Fibroblast of peridontal ligament (primary cell): Measurements from ENCODE around the gene SGK1.

Source experiments
- DNase-seq: peaks from one replicate; pipeline ENCODE4 v3.0.0-alpha.2; 2010; ENCODE audit errors: extremely low read depth

The SGK1 gene

DNA sequence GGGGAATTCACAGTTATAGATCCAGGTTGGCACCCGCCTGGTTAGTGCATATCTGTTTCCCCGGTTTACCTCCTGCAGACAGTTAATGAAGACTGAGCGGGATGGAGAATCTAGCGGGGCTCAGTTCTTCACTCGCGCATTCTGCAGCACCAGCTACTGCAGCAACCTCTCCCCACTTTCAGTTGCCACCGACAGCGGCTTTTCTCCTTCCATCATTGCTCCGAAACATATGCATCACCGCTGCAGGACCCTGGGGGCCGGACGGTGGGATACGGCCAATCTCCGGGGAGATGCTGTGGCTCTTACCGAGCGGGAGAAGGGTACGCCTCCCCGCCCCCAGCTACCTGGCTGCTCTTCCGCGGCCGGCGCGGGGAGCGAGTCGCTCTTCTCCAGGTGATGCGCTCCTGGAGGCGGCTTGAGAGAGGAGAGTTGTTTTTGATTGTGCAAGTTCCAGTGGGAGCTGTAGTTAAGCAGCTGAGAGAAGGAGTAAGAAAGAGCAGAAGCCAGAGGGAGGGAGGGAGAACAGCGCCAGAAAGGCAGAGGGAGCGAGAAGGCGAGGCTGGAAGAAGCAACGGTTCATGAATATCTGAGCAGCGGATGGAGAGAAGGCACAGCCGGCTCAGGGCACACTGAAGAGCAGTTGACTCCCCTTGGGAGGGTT, at the start of gene SGK1:
Gene SGK1, minus strand, starts transcription at position 642 of the 661 bp plus-strand sequence. CDS start 652 bp downstream, outside the sequence.
- DNase-seq = peak; percentile 54

DNA sequence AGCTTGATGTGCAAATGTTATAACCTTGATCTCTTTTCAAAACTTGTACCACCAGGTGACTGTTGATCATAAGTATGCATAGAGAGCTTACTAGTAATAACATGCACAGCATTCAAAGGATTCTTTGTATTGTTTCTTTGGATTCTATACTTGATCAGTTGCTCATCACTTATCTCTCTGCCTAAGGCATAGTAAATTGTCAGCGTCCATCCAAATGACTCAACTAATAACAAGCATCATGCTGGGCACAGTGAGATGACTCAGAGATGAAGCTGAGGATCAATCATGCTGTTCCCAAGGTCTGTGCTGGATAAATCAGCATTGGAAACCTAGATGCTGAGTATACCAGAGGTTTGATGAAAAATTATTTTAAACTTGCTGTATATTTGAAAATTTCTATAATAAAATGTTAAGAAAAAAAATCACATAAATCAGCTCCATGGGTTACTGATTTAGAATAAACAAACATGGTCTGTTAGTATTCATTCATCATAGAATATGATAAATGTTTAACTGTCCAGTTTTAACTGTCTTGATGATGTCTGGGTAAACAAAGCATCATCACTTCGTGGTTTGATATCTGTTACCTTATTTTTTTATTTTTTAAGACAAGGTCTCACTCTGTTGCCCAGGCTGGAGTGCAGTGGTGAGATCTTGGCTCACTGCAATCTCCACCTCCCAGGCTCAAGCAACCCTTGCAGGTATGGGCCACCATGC, 45.6 kb upstream of the SGK1 start:
- DNase-seq = peak; percentile 68

DNA sequence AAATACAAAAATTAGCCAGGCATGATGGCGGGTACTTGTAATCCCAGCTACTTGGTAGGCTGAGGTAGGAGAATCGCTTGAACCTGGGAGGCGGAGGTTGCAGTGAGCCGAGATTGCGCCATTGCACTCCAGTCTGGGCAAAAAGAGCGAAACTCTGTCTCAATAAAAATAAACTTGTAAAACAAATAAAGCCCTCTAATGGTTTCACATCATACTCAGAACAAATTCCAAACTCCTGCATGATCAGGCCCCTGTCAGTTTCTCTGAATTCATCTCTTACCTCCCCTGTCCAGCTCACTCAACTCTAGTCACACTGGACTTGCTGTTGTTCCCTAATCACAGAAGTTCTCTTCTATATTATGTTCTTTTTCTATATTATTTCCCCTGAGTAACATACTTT, 43.1 kb upstream of the SGK1 start:
- no peak for DNase-seq

DNA sequence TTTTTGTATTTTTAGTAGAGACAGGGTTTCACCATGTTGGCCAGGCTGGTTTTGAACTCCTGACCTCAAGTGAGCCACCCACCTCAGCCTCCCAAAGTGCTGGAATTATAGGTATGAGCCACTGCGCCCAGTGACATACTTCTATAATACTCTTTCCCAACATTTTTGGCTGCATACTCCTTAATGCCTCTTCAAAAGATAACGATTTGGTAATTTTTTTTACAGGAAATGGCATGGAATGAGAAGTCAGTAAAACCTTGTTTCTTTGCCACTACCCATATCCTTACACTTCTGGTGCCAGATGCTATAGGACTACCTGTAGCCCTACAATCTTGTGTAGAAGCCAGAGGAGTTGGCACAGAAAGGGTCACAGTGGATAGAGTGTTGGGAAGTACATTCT, 41.4 kb upstream of the SGK1 start:
- no peak for DNase-seq

DNA sequence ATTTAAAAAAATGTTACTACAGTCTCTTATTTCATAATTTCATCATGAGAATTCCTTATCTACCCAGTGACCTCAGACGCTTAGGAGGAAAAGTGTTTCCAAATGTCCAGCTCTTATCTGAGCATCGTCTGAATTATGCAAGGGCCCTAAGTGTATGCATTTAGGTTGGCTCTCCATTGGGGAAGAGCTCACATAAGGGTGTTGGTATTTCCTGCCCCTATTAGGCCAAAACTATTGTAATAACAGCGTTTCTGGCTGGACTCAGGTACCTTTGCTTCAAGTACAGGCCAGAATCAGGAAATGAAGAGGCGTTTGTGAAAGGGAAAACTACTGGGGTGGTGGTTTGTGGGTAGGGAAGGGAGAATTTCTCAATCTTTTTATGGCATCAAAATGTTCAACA, 40.4 kb upstream of the SGK1 start:
- peak; percentile 23 for DNase-seq

DNA sequence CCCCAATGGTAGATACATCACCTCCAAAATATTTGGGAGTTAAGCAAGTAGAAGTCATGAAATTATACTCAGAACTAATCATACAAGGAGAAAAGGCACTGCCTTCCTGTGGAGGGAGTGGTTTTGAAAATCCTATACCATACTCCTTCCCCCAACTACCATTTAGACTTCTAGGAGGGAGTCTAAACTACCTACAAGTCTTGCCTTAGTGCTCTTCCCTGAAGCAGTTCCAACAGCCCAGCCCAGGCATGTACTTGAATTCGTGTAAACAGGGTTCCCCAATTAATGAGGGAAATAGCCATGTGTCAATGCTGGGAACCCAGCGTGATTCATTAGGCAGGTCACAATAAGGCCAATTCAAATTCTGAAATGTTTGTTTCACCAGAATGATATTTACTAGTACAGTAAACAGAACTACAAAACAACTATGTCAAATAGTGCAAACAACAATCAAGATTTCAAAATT, 39.1 kb upstream of the SGK1 start:
- no peak for DNase-seq

DNA sequence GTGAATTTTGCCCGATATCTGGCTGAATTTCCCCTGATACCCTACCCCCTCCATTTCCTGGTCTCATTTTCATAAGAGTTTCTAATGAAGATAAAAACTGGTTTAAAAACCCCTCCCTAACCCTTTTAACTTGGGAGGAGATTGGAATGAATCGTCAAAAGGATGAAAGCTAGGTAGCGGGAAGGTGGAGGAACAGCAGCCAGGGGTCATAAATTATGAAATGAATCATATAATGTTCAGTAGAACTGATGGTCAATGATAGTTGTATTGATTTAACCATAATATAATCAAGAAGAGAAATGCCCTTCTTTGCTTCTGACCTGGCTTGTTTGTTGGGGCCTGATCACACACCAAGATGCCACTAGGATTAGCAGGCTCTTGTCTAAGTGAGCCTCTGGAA, 38.5 kb upstream of the SGK1 start:
- DNase-seq = no peak

DNA sequence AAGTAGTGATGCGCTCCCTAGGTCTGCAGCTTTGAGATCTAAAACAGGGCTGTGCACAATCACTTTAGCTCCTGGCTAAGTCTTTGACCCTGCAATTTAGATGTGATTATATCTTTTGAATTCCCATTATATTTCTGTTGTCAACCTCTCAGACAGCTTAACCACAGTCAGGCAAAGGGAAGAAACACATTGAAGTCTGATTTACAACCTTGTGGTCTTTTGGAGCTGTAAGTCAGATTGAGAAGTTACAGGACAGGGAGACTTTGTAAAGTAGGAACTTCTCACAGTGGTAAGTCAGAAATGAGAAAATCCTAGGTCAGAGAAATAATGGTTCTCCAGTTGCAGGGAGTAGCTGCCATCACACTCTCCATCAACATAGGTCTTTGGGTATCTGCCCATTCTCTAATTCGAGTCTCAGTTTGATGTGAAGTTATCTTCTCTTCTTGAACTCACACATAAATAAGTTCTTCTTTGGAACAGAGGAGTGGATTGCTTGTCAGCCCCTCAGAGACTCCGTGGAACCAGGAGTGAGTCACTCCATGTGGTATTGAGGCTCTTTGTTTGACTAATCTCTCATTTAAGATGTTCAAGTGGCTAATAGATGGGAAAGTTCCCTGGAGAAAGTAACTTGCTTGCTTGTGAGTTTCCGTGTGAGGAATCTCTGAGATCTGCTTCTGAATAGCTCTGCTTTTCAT, 35.0 kb upstream of the SGK1 start:
- peak; percentile 72 for DNase-seq

DNA sequence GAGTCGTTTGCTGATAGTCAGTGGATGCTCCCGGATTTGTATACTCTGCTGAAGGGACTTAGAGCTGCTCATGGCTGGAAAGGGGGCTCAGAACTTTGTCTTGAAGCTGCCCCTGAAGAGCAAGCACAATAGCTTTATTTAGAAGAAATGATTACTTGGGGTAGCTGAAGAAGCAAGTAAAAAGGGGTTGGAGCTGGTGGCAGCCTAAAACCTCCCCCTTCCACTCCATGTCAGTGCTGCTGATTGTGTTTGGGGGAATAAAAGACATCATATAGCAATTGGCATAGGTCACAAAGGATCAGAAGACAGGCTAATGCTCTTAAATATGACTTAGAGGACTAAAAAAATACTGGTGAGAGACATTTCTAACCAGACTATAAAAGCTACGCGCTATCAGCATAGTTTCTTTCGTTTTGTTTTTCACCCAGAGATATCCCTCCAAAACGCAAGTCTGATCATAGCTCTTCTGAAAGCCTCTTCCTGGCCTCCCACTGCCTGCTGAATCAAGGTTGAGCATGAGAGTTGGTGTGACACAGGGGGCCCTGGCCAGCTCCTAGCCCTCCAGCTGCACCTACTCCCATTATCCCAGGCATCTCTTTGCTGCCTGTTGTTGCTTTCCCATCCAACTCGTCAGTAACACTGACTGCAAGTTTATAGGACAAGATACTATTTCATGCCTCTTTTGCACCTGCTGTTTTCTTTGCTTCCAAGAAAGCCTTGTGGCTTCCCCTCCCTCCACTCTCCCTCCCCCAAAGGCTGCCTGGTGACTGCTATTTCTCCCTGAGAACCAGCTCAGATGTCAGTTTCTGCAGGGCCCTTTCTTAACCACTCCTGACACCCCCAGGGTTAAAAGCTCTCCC, 33.9 kb upstream of the SGK1 start:
- no peak for DNase-seq

DNA sequence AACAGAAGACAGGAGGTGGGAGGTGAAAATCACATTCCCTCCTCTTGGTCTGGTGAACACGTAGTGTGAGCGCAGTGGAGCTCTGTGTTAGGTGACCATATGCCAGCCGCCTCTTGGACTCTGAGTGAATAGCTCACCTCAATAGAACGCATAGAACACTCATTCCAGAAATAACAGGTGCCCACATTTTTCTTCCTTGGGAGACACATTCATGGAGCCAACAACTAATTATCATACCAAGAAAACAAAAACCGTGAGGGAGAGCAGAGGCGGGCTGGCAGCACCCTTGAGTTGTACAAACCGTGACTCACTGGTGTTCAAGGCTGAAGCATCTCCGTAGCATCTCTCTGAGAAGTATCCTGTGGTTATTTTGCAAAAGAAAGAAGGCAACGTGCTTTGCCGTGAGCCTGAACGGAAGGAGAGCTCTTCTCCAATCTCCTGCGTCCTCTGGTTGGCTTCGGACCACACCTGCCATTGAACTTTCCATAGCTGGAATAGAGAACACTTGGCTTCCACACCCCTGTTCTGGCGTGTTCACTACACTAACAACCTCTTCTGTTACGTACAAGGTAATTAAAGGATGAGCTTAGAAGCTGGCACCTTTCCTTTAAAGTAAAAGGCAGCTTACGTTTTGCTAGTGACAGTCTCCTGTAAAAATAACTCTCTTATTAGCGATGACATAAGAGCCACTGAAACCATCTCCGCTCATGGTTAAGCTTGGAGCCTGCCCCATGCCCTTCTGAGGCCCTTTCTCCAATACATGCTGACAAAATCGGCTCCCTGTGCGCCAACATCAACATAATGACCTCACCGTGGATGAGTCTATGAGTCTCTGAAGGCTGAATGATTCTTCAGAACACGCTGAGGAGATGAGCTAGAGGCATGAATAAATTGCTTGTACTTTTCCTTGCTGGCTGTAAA, 30.2 kb upstream of the SGK1 start:
- DNase-seq = peak; percentile 95

DNA sequence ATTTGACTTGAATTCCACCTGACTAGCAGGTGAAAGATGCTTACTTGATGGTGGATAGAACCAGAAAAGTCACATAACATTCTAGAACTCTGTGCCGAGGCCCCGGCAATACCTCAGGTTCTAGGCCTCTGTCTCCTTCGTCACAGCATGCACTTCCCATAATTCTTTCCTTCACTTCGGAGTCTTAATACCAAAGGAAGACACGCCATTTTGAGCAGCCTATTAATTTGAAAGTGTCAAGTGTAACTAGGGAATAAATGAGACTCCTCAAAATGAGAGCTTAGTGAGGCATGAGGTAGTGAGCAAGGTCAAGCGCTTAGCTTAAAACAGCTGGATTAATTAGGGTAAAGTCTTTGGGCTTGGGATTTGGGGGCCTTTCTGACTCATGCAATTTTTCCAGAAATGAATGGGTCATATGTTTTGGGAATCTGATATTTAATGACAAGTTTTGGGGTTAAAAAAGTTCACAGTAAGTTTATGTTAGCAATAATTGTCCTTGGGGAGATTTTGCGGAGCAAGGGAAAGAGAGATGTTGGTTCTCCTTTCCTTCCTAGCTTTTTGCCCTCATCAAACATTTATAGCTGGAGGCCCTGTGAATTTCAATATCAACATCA, 29.1 kb upstream of the SGK1 start:
- peak; percentile 67 for DNase-seq

DNA sequence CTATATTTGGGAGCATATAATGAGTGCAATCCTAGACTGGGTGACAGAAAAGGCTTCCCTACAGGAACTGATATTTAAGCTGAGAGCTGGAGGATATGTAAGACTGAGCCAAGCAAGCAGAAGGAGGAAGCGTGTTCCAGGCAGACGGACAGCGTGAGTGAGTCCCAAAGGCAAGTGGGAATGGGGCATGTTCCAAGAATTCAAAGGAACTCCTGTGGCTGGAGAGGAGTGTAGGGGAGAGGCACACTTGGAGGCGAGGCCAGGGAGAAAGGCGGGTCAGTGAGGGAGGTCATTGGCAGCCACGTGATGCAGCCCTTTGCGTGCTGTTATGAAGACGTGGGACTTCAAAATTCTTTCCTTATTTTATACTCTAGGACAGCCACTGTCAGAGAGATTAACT, 27.9 kb upstream of the SGK1 start:
- peak; percentile 53 for DNase-seq

DNA sequence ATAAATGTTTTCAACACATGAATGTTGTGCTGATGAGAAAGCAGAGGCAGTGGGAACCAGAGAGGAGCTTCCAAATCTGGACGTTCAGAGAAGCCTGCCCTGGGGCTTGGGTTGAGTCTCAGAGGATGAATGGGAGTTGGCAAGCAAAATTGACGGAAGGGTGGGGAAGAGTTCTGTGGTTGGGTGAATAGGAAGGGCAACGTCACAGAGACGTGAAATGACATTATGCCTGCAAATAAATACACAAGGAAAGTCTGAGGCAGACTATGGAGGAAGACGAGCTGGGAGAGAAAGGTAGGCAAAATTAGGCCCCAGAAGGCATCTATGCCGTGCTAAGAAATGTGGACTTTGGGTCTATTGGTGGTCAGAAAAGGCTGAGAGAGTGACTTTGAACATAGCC, 25.2 kb upstream of the SGK1 start:
- DNase-seq = no peak

DNA sequence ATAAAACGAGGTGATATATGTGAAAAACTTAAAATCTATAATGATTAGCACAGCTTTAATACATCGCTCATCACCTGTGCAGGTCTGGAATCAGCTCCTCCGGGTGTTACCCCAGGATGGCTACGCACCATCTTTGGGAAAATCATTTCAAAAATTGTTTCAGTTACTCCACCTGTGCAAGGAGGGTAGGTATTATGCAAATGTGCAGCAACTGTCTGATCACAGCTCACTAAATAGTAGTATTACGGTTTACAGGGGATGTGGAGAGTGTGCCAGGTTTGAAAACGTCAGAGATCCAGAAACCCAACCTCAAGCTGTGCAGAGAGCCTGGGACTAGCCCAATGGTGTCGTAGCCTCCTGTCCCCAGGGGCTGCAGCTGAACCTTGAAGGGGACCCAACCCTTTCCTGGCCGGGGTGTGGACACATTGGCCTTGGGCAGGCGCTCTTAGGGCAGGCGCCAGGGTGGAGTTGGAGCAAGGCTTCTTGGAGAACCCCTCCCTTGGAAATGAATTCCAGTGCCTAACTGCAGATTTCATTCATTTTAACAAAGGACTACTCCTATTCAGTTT, 24.2 kb upstream of the SGK1 start:
- DNase-seq = no peak

DNA sequence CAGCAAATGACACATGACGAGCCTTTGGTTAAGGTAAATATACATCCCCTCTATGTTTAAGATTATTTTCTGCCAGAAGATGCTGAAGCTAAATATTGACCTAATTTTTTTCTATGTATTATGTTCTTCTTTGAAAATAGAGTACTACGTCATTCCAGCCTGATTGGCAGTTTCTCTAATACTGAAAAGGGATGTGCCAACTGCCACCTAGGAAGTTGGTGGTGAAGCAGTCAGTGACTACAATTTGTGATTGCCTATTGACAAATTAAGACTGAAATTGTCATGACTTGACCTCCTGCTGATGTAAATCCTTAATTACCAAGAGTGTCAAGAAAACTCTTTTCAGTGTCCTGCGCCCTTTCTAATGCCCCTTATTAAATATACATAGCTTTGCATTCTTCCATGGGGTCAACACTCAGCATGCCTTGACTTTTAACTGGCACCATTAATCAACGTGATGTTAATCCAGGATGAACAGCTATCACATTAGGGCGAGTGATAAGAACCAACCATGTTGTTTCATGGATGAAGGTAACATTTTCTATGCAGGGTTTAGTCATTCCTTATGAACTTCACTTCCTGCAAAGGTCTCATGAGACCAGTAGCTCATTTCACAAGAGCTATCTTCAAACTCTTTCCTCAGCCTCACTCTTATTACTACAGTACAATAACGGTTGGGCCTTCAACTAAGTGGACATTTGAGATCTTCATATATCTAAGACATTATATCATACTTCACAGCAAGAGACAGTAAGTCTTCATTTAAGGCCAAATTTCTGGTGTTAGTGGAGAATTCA, 22.5 kb upstream of the SGK1 start:
- DNase-seq = peak; percentile 55

DNA sequence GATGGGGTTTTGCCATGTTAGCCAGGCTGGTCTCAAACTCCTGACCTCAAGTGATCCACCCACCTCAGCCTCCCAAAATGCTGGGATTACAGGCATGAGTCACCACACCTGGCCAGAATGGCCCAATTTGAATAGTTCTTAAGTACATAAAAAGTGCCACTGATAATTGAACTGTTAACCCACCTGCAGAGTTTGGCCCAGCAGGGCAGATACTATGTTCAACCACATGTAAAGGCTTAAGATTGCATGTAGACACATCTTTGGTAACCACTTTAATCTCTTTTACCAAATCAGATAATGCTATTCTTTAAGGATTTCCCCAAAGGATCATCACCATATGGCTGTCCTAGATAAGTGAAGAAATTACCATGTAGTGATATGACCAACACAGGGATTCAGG, 21.3 kb upstream of the SGK1 start:
- no peak for DNase-seq

DNA sequence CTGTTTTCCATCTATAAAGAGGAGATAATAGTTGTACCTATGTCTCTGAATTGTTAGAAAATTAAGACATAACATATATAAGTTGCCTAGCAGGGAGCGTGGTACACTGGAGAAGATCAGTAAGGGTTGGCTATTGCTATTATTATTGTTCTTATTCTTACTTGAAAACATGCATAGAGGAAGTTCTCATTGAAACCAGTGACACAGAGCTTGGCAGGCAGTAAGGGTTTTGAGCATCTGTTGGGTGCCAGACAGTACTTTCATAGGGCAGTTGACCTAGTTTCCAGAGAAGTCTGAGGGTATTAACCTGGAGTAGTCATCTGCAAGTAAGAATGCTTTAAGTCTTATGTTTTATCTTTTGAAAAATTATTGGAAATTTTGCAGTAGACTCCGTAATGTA, 13.3 kb upstream of the SGK1 start:
- no peak for DNase-seq

DNA sequence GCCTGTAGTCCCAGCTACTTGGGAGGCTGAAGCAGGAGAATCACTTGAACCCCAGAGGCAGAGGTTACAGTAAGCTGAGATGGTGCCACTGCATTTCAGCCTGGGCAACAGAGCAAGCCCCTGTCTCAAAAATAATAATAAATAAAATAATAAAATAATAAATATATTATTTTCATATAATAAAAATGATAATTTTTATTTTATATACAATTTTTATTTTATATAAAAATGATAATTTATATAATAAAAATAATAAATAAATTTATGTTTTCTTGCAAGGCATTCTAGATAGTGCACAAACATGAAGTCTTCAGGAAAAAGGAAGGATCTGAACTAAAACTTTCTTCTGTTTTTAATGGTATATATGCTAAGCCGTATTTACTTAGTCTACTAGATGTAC, 12.6 kb upstream of the SGK1 start:
- DNase-seq = no peak

DNA sequence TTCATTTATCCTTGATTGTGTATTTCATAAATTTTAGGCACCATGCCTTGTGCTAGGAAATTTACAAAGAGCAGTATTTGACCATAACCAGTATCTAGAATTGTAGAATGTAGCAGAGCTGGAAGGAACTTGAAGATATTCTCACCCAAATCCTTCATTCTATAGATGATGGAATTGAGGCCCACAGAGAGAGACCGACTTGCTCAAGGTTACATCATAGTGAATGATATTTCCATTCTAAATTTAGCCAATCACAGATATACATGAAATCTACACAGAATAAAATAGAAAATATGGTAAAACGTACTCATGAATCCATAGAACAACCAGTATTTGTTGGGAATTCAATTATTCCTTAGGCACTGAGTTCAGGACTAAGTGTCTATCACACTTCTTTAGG, 10.9 kb upstream of the SGK1 start:
- no peak for DNase-seq
